HG02938 (cell line): ENCODE measurements around the gene NXPH1.

Experiments
- ATAC-seq: cut with Tn5 transposase; IDR thresholded peaks from one replicate; pipeline ENCODE4 v1.9.1; 2021; ENCODE audit warnings: mild to moderate bottlenecking, moderate library complexity; ENCODE audit not compliant: unreplicated experiment

NXPH1 gene

DNA sequence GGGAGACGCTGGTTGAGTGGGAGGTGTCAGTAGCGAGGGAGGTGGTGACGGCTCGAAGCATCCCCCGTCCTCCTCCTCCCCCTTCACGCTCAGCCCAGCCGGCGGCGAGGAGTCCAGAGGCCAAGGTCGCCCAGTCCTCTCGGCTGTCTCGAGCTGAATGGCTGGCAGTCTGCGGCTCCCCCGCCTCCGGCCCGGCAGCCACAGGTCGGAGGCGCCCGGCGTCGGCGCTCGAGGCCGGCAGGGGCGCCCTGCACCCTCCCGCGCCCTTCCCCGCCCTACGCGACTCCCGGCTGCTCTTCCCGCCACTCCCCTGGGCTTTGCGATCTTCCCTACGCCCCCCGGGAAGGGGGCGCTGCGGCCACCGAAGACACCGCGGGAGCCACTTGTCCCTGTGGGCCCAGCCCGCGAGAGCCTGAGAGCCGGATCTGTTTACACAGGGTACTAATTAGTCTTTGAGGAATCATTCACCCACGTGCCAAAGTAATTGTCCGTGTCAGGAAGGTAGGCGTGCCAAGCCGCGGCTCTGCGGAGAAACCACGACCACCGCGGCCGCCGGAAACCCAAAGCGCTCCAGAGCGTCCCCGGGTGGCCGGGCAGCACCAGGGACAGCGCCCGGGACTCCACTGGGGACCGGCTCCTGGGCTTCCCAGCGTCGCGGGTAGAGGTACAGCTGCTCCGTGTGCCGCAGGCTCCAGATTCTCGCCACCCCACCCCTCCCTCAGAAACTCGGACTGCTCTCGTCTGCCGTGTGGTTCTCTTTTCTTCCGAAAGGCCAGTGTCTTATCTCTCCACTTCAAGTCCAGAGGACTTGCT is at the start of gene NXPH1:
Gene NXPH1, plus strand, starts transcription at position 133 of the 813 bp plus-strand sequence.
- no peak for ATAC-seq

GRCh38 chr7:8384901-8385300 is 48.5 kb upstream of the NXPH1 start:
- ATAC-seq: no peak

DNA sequence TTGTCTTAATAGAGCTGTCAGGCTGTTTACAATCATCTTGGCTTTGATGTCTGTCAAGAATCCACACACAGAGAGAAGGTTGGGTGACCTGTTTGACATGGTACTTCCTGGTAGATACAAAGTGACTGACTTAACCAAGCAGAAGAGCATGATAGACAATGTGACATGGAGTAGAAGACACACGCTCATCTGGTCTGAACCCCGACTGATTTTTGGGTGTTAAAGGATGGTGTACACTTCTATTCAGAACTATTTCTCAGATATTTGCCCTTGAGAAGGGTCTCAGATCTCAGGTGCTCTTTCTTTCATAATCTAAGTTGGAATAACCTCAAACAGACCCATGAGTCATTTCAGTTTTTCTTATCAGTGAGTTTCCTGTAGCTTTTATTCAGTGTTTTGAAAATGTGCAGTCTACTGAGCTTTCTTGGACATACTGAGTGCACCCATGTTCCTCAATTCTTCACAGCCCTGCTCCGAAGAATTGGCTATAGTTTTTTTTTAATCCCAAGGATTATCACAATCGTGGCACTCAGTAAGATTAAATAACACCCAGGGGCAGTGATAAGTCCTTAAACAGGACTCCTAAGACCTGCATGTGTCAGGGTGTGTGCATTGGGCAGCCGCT is 46.4 kb upstream of the NXPH1 start:
- peak; percentile 85 for ATAC-seq

GRCh38 chr7:8387551-8388256 is 45.7 kb upstream of the NXPH1 start:
- ATAC-seq: peak; percentile 30

DNA sequence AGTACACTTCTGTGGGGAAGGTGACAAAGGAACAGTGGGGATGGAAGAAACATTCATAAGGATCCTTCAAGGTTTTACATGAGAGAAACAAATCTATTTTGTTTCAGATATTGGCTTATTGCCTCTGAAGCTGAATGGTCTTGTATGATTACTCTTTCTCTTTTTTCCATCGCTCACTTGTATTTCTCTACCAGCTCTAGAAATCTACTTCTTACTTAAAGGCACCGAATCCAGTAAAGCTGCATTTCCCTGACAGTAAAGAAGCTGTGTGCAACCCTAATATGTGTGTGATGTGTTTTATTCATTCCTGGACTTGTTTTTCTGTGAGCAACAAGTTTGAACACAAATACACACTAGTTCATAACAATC is 45.2 kb upstream of the NXPH1 start:
- ATAC-seq: no peak

GRCh38 chr7:8389593-8390261 is 43.7 kb upstream of the NXPH1 start:
- no peak for ATAC-seq

- ATAC-seq: no peak
These were observed 43.2 kb upstream of the NXPH1 start for GRCh38 chr7:8390262-8390626.

- no peak for ATAC-seq
These were observed 41.9 kb upstream of the NXPH1 start for GRCh38 chr7:8391353-8392062.

- no peak for ATAC-seq
These were observed 37.1 kb upstream of the NXPH1 start for GRCh38 chr7:8396294-8396693.

DNA sequence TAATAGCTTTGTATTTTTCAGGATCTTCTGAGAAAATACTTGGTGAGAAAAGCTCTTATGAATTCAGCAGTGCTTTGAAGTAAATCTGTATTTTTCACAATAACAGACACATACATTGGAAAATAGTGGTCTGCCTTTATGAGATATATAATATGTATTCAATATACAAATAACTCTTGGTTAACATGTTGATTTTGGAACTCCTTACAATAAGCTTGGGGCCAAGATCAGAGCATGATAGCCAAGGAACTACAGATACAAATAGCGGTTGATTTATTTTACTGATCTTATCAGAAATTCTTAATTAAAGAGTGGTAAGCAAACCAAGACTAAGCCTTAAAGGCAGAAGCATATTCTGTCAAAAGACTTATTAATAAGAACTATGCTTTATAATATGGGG is 24.5 kb upstream of the NXPH1 start:
- ATAC-seq: no peak

- no peak for ATAC-seq
These were observed 22.3 kb upstream of the NXPH1 start for GRCh38 chr7:8411103-8411502.

- no peak for ATAC-seq
These were observed 19.8 kb upstream of the NXPH1 start for GRCh38 chr7:8413600-8413999.

GRCh38 chr7:8418629-8419245 is 14.7 kb upstream of the NXPH1 start:
- peak; percentile 90 for ATAC-seq

- ATAC-seq: no peak
These were observed 11.2 kb upstream of the NXPH1 start for GRCh38 chr7:8422177-8422576.

- ATAC-seq: no peak
These were observed 10.4 kb upstream of the NXPH1 start for GRCh38 chr7:8423057-8423456.

GRCh38 chr7:8425223-8425622 is 8.2 kb upstream of the NXPH1 start:
- no peak for ATAC-seq

DNA sequence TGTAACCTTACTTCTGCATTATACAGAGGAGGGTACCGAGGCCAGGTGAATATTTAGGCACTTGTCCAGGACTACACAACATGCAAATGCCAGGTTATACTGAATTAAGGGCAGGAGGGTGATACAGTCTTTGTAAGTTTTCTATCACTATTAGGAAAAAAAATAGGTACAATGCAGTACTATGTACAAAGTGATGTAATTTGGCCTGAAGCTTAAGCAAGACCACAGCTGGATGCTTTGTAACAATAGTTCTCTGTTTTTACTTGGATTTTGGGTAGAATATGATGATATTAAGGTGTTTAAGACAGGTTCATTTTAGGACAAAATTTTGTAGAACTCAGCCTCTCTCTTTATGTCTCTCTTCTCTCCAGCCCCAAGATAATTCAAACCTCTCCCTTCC is 2.8 kb upstream of the NXPH1 start:
- ATAC-seq: no peak

DNA sequence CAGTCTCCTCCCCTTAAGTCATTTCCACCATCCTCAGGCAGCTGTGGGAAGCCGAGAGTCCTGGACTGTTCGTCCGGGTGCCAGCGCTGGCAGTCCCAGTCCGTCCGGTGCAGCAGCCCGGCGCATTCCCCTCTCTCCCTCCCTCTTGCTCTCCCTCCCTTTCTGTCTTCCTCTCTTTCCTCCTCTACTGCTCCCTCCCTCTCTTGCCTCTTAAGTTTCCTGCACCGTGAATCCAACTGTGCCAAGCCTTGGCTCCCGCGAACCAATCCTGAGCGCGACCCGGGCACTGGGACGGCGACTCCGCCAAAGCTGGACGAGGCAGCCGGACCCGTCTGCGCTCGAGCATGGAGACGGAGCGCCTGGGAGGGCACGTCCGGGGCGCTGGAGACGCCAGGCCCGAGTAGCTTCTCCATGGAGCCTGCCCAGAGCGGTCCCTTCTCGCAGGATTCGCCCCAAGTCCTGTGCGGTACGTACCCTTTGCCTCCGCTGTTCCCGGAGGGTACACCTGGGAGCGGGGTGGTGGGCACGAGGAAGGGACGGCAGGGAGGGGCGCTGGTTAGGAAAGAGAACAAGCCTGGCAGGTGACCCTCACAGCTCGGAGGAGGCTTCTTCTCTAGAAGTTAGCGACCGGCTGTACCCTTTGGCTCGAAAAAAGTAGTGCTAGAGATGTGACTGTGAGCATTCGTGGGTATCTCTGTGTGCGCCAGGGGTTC is 1.0 kb downstream of the NXPH1 start:
- ATAC-seq: no peak

GRCh38 chr7:8435095-8435494 is 1.7 kb downstream of the NXPH1 start:
- ATAC-seq: no peak
